Measurements from ENCODE around the gene CDC37L1.
"Not testable (repeated sequence)": the region's sequence is repeated elsewhere in the genome, so short reads cannot be mapped to it uniquely, and the experiment has no call there.

Gene CDC37L1

GRCh38 chr9:4717815-4718214, 38.4 kb downstream of the CDC37L1 start:
- no peak for DNase-seq

- no peak for DNase-seq
Observed at GRCh38 chr9:4718911-4719310, 39.5 kb downstream of the CDC37L1 start.

GRCh38 chr9:4721736-4722135, 42.4 kb downstream of the CDC37L1 start:
- no peak for DNase-seq

GRCh38 chr9:4725706-4726442, 46.5 kb downstream of the CDC37L1 start:
- no peak for DNase-seq

- DNase-seq = no peak
Observed at GRCh38 chr9:4727593-4727992, 48.2 kb downstream of the CDC37L1 start.

GRCh38 chr9:4732890-4733289, 53.5 kb downstream of the CDC37L1 start:
- DNase-seq = no peak

- DNase-seq = no peak
Observed at GRCh38 chr9:4734150-4734549, 54.8 kb downstream of the CDC37L1 start.

- no peak for DNase-seq
Observed at GRCh38 chr9:4738866-4739586, 59.7 kb downstream of the CDC37L1 start.

- DNase-seq = no peak
Observed at GRCh38 chr9:4739587-4740387, 60.4 kb downstream of the CDC37L1 start.

- no peak for DNase-seq
Observed at GRCh38 chr9:4740388-4740637, 60.9 kb downstream of the CDC37L1 start.

- DNase-seq = peak in 1 of 2 experiments; percentile 44
Observed at GRCh38 chr9:4740638-4741364, 61.4 kb downstream of the CDC37L1 start, which contains the start of gene AK3. Gene AK3, minus strand, starts transcription at chr9:4741202. Its CDS starts 115 bp downstream, at chr9:4741087.

- DNase-seq = no peak
Observed at GRCh38 chr9:4741365-4742089, 62.2 kb downstream of the CDC37L1 start.

GRCh38 chr9:4742246-4742645, 62.9 kb downstream of the CDC37L1 start:
- DNase-seq = no peak

GRCh38 chr9:4743131-4743875, 63.9 kb downstream of the CDC37L1 start:
- DNase-seq = no peak

GRCh38 chr9:4746278-4747030, 67.1 kb downstream of the CDC37L1 start:
- DNase-seq = no peak

GRCh38 chr9:4748612-4749011, 69.2 kb downstream of the CDC37L1 start:
- no peak for DNase-seq

GRCh38 chr9:4750023-4750673, 70.8 kb downstream of the CDC37L1 start:
- no peak for DNase-seq

- DNase-seq = not testable (repeated sequence)
Observed at GRCh38 chr9:4754530-4754929, 75.2 kb downstream of the CDC37L1 start.

GRCh38 chr9:4755026-4755609, 75.7 kb downstream of the CDC37L1 start:
- DNase-seq = no peak

GRCh38 chr9:4756420-4756819, 77.1 kb downstream of the CDC37L1 start:
- no peak for DNase-seq

Measured in NCI-H187 (cell line).